HG02840 (cell line): Measurements from ENCODE around the gene SPECC1L.
A peak's percentile ranks its signal among the peaks of the same experiment; 100 is the strongest.

Experiments
- ATAC-seq: cut with Tn5 transposase; IDR thresholded peaks from one replicate; pipeline ENCODE4 v1.9.1; 2021; ENCODE audit warnings: mild to moderate bottlenecking, moderate library complexity, moderate number of reproducible peaks; ENCODE audit not compliant: unreplicated experiment, low FRiP score

The SPECC1L gene

GRCh38 chr22:24423519-24424000 lies 152.9 kb downstream of the SPECC1L start:
- ATAC-seq, result no peak

- no peak for ATAC-seq
Observed at GRCh38 chr22:24424001-24424900, 153.6 kb downstream of the SPECC1L start.

DNA sequence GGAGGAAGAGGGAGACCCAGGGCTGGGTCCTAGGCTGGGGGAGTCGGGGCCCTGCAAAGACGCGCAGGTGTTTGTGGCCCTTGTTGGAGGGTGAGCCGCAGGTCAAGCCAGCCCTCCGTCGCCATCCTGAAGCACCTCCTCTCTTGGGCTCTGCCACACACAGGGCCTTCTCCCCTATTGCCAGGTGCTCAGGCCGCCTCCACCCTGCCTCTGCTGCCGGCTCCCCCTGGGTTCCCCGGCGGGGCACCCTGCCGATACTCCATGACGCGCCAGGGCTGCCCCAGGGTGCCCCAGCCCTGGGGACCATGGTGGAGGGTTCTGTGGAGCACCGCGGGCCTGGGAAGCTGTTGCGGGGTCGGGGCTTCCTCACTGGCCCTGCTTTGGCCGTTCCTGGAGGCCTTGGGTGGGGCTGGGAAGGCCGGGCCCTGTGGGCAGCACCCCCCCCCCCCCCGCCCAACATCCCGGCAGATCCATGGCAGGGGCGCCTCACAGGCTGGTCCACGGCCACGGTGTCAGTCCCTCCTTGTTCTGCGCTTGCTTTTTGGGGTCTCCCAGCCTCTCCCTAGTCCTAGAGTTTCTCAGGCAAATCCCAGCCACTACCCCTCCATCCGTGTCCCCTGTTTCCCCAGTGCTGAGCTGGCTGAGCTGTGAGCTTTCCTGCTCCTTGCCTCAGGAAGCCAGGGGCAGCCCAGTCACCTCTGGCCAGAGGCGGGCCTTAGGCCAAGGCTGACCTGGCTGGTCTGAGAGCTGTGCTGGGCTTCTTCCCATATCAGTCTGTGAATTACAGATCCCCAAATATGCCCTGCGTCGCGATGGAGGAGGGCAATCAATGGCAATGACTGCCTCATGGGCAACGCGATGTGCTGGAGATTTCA lies 154.5 kb downstream of the SPECC1L start:
- no peak for ATAC-seq

DNA sequence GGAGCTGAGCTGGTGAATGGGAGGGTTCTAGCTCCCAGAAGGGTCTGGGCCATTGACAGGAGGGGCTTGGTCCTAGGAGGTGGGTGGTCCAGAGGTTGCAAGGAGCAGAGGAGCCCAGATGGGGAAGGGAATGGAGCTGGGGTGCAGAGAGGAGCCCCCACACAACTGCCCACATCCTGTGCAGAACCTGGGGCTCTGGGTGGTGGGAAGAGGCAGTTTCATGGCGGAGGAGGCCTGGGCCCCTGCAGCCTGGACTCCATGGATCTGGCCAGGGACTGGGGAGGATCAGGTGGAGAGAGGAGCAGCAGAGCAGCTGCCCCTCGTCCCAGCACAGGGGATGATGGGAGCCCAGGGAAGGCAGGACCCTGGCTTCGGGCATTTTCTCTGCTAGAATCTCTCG lies 155.8 kb downstream of the SPECC1L start:
- ATAC-seq, result no peak

- ATAC-seq, result no peak
Observed at GRCh38 chr22:24426851-24427499, 156.3 kb downstream of the SPECC1L start.

DNA sequence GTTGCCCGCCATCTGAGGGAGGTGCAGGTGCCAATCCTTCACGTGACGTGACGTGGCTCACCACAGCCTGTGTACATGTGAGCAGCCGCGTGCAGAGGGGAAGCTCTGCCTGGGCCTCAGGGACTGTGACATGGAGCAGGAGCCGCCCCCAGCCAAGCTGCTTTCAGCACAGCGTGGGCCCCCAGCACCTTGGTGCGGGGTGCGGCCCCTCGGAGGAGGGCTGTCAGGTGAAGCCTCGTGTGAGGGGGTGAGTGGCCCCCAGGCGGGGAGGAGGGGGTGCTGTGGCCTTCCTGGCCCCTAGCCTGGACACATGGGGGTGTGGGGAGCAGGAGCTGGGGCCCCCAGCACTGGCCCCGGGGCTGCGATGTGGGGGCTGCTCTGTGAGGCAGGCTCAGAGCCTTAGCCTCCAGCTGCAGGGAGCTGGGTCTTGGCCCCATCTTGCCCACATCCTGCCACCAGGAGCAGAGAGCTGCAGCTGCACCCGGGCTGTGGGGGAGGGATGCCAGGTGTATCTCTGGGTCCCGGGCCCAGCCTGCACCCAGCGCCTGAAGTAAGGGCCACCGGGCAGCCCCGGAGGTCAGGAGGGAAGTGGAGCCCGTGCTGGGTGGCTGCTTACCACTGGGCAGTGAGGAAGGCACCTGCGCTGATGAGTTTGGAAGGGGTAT lies 157.0 kb downstream of the SPECC1L start, which contains the start of gene ADORA2A:
ADORA2A (plus strand) TSS at position 100 of the 665 bp plus-strand sequence. CDS start 5,806 bp downstream, outside the sequence.
- ATAC-seq, result peak; percentile 49

GRCh38 chr22:24428751-24429410 lies 158.2 kb downstream of the SPECC1L start:
- no peak for ATAC-seq

GRCh38 chr22:24429411-24430365 lies 159.1 kb downstream of the SPECC1L start:
- no peak for ATAC-seq

DNA sequence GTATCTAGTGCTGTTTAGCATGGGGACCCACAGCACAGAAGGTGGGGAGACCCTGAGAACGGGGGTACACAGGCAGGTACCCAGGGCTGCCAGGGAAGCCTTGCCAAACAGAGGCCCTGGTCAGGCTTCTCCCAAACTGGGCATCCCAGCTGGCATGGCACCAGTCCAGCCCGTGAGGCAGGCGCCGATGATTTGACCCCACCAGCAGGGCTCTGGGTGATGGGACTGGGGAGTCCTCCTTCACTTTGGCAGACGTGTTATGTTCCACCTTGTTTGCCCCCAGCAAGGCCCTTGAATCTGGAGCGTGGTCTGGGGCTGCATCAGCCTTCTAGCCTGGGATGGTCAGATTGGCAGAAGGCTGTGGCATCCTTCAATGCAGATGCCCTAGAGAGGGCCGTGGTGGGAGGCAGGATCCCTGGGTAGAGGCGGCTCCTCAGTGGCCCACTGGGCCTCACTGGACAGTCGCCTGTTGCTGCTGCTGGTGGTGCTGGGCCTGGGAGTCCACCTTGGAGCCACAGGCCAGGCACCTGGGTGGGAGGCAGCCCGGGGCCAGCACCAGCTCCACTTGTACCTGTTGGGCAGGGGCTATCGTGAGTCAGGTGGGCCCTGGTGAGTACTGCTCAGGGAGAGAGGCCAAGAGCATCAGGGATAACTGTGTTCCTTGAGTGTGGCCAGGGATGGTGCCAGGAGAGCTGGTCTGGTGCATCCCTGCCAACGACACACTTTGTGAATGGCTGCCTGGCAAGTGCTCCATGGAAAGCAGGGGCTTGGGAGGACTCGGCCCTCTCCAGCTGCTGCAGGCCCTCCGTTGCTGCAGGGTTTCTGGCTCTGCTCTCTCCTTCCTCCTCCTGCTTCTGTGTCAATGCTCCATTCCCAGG lies 160.0 kb downstream of the SPECC1L start:
- no peak for ATAC-seq

DNA sequence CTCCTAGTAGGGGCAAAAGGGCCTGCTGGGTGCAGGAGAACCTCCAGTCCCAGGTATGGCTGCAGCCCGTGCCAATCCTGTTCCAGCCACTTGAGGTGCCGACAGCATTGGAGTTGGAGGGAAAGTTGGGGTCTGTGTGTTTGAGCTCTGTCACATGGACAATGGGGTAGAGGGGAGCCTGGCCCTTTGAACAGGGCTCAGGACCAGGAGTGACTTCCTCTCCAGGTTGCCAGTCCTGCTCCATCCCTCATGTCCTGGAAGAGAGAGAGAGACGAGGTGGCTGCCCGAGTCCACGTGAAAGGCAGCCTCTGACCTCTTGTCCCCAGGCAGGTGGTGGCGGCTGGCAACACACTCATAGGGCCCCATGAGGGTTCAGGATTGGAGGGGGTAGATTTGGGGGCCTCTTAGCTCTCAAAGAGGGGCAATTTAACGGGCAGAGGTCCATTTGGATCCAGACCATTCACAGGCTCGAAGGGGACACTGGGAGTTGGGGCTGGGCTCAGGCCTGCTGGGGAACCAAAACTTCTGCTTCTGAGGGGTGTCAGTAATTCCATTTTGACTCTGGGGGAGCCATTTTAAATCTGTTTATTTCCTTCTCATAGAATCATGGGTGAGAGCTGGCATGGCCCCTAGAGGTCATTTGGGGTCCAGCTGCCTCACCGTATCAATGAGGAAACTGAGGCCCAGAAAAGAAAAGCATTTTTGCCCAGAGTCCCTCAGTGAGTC lies 160.8 kb downstream of the SPECC1L start:
- no peak for ATAC-seq

DNA sequence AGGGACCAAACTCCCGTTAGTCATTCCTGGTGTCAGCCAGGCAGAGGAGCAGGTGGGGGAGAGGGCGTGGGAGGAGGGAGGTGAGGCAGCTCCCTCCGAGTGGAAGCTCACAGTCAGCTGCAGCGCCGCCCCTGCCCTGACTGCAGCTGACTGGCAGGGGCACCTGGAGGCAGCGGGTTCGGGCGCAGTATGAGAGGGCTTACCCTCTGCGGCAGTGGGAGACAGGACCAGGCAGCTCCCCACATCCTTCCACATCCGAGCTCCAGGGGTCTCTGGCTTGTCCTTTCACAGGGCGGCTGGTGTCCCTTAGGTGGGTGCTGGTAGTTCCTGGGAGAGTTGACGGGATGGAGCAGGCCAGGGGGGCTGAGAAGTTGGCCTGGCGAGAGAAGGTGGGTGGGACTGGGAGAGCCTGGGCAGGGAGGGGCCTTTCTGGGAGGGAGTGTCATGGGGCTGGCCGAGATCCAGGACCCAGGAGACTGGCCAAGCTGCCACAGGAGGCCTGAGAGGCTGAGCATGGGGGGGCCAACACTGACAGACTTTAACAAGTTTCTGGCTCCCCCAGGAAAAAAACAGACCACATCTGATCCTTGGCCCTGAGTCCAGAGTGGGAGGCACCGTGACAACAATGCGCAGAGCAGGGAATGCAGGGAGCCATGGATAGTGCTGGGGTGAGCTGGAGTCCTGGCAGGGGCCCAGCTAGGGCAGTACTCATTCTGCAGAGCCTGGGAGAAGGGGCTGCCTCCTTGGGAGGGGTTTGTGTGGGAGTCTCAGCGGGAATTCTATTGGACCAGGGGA lies 161.6 kb downstream of the SPECC1L start:
- ATAC-seq, result no peak

DNA sequence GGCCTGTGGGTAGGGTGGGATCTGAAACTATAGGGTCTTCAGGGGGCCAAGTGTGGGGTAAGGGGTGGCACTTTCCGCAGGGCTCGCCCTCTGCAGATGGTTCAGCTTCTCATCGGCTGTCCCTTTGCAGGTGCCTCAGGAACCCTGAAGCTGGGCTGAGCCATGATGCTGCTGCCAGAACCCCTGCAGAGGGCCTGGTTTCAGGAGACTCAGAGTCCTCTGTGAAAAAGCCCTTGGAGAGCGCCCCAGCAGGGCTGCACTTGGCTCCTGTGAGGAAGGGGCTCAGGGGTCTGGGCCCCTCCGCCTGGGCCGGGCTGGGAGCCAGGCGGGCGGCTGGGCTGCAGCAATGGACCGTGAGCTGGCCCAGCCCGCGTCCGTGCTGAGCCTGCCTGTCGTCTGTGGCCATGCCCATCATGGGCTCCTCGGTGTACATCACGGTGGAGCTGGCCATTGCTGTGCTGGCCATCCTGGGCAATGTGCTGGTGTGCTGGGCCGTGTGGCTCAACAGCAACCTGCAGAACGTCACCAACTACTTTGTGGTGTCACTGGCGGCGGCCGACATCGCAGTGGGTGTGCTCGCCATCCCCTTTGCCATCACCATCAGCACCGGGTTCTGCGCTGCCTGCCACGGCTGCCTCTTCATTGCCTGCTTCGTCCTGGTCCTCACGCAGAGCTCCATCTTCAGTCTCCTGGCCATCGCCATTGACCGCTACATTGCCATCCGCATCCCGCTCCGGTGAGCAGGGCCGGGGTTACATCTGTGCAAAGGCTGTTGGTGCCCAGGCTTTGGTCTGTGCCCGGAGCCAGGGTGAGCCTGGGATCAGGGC lies 162.6 kb downstream of the SPECC1L start:
- ATAC-seq, result no peak

DNA sequence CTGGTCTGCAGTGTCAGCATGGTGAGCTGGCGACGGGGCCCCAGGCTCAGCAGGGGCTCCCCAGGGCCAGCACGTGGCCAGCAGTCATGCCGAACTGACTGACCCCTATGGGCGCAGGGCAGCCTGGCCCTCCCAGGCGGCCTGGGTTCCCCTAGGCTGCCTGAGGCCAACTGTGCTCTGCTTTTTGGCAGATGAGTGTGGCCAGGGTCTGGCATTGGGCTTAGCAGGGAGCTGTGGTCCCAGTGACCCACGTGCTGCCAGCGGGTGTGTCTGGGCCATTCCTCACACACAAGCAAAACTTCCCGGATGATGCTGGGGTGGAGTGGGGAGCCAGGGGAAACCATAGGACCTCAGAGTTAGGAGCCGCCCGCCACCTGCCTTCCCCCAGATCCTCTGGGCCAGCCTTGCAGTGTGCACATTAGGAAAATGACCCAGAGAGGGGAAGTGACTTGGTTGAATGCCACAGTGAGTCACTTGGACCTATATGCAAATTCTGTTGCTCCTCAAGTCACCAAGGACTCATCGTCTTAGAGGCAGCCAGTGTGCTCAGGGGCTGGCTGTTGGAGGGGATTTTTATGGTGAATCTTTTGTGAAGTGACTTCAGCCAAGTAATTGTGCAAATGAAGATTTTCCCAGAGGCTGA lies 163.3 kb downstream of the SPECC1L start:
- peak; percentile 60 for ATAC-seq

DNA sequence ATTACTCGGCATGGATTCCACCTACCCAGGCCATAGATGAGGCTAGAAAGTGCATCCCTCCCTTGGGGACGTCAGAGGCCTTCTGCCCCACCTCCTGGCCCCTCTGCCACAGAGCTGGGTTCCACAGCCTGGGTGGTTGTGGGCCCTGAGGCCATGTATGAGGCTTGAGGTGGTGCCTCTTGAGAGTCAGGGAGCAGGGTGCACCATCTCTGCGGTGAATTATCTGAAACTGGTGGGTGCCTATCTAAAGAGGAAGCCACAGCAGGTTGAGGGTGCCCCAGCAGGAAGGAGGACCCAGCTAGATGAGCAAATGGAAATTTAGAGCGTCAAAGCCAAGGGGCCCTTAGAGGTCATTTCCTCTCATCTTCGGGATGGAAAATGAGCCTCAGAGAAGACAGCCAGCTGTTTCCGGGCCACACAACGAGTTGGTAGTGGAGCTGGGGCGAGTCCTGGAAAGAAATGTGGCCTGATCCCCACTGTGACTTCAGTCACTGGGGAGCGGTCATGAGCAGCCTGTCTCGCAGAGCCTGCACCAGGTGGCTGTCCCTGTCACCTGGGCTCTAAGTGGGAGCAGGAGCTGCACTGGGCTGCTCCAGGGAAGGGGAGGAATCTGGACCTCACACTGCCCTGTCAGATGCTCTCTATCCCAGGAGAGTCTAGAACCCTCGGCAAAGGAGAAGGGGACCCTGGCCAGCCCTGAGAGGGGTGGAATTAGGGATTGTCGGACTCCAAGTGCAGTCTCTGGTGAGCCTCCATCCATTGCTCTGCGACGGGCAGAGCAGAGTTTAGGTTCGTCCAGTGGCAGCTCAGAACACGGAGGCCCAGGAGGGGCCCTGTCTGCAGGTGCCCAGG lies 164.1 kb downstream of the SPECC1L start:
- peak; percentile 50 for ATAC-seq
